GM12878 (cell line): ENCODE results near the gene C10orf88. TPM values are rescaled to one million over a fixed set of nuclear protein-coding genes. Genes with fewer than 3 reads are reported as not detected.

ENCODE experiments used
- ATAC-seq: fragments of 200-7000 bp; cut with Tn5 transposase; 3 replicates; pipeline ENCODE4 v1.9.1; 2020; ENCODE audit warnings: mild to moderate bottlenecking, moderate library complexity
- BruUV-seq: library from RNA; stranded (reverse); fragments of 400-500 nt; replicated peaks from 2 replicates; lab custom pipeline; 2021; lab: Mats Ljungman, UMichigan
- CTCF ChIA-PET: fragments of 300-600 bp; sonication (Branson Sonifier 250); formaldehyde crosslinking; extraction: SDS; loops from one replicate; lab custom pipeline; 2021; ENCODE audit warnings: inconsistent platforms; lab: Yijun Ruan, JAX
- POLR2A ChIA-PET: fragments of 350-600 bp; formaldehyde crosslinking; extraction: SDS; loops from one replicate; lab custom pipeline; 2021; ENCODE audit warnings: inconsistent platforms; lab: Charles Lee
- RAD21 ChIA-PET: fragments of 300-600 bp; sonication (Branson Sonifier 250); formaldehyde crosslinking; loops from one replicate; lab custom pipeline; 2023; ENCODE audit warnings: antibody characterized with exemption; ENCODE audit not compliant: unreplicated experiment; lab: Charles Lee
- SMC1A ChIA-PET: fragments of 300-600 bp; sonication (Branson Sonifier 250); formaldehyde crosslinking; loops from one replicate; lab custom pipeline; 2023; ENCODE audit not compliant: unreplicated experiment, uncharacterized antibody; lab: Charles Lee
- DNase-seq: peaks from one replicate; pipeline ENCODE4 v3.0.0-alpha.2; 2011; ENCODE audit warnings: low read depth, low spot score
- FAIRE-seq: peaks from 3 replicates; lab custom pipeline; 2011; peaks lifted over from hg19 to GRCh38; lab: Jason Lieb, UNC
- H2AFZ ChIP-seq: 2 replicates; pipeline ENCODE4 v1.6.0; 2011; ENCODE audit warnings: low read depth, low read length, control low read depth; ENCODE audit not compliant: control insufficient read depth
- H3K27ac ChIP-seq: 2 replicates; pipeline ENCODE4 v1.5.1; 2011; ENCODE audit warnings: control low read depth; ENCODE audit not compliant: control insufficient read depth, insufficient read depth
- H3K27me3 ChIP-seq, 2 experiments: replicated peaks in 1 of 2; 2 replicates each; pipeline versions ENCODE4 v1.6.0 to v1.6.1; 2011; ENCODE audit warnings: low read length in 1 of 2; ENCODE audit not compliant: control insufficient read depth in 2 of 2, insufficient read depth in 2 of 2
- H3K36me3 ChIP-seq, 2 experiments: 2 replicates each; pipeline ENCODE4 v1.5.1; 2011; ENCODE audit warnings: low read length in 1 of 2; ENCODE audit not compliant: control insufficient read depth in 2 of 2, insufficient read depth in 2 of 2
- H3K4me1 ChIP-seq: 2 replicates; pipeline ENCODE4 v1.6.1; 2011; ENCODE audit warnings: mild to moderate bottlenecking, low read length, moderate library complexity, mixed read lengths; ENCODE audit not compliant: control insufficient read depth, insufficient read depth
- H3K4me2 ChIP-seq: 2 replicates; pipeline ENCODE4 v1.6.0; 2011; ENCODE audit warnings: control low read depth; ENCODE audit not compliant: control insufficient read depth, insufficient read depth
- H3K4me3 ChIP-seq: fragments of 200-600 bp; sonication (generic); 2 replicates; pipeline ENCODE4 v1.5.1; 2016
- H3K79me2 ChIP-seq: 2 replicates; pipeline ENCODE4 v1.6.0; 2011; ENCODE audit warnings: low read length; ENCODE audit not compliant: control insufficient read depth, insufficient read depth
- H3K9ac ChIP-seq: 2 replicates; pipeline ENCODE4 v1.8.0; 2011; ENCODE audit warnings: low read length, control low read depth, mixed read lengths; ENCODE audit not compliant: control insufficient read depth, insufficient read depth
- H3K9me3 ChIP-seq: replicated peaks from 3 replicates; pipeline ENCODE4 v1.5.1; 2011; ENCODE audit warnings: mild to moderate bottlenecking, low read length; ENCODE audit not compliant: control insufficient read depth, insufficient read depth
- H4K20me1 ChIP-seq: 2 replicates; pipeline ENCODE4 v1.6.0; 2011; ENCODE audit not compliant: control insufficient read depth, insufficient read depth
- CEBPB ChIP-seq, 2 experiments: fragments of 150-350 bp in 1 of 2; IDR thresholded peaks; 2 replicates each; pipeline ENCODE4 v1.6.1; 2012 to 2014; ENCODE audit warnings: low read depth in 2 of 2, low read length in 2 of 2, borderline replicate concordance in 1 of 2, inconsistent platforms in 1 of 2
- DPF2 ChIP-seq: fragments of 450-650 bp; IDR thresholded peaks from 2 replicates; pipeline ENCODE4 v1.6.1; 2017; ENCODE audit warnings: mild to moderate bottlenecking
- EED ChIP-seq: sonication (generic); IDR thresholded peaks from 2 replicates; pipeline ENCODE4 v1.6.1; 2016; ENCODE audit warnings: antibody characterized with exemption, low read depth
- ELK1 ChIP-seq: IDR thresholded peaks from 2 replicates; pipeline ENCODE4 v1.6.1; 2012; ENCODE audit warnings: low read depth, low read length, improper control_type of control experiment
- ESRRA ChIP-seq: IDR thresholded peaks from 2 replicates; pipeline ENCODE4 v1.6.1; 2012; ENCODE audit warnings: mild to moderate bottlenecking, low read length, improper control_type of control experiment
- NFIC ChIP-seq: IDR thresholded peaks from 2 replicates; pipeline ENCODE4 v1.6.1; 2012; ENCODE audit warnings: low read depth, mild to moderate bottlenecking, inconsistent platforms, low read length, moderate library complexity
- NFYA ChIP-seq: IDR thresholded peaks from 2 replicates; pipeline ENCODE4 v1.6.1; 2011; ENCODE audit warnings: low read depth, mild to moderate bottlenecking, low read length, improper control_type of control experiment, borderline replicate concordance
- NFYB ChIP-seq: IDR thresholded peaks from 2 replicates; pipeline ENCODE4 v1.6.1; 2011; ENCODE audit warnings: low read depth, mild to moderate bottlenecking, low read length, improper control_type of control experiment, moderate library complexity; ENCODE audit not compliant: insufficient read depth
- NR2F1 ChIP-seq: fragments of 450-650 bp; conservative IDR thresholded peaks from 2 replicates; pipeline ENCODE4 v1.6.1; 2017; ENCODE audit warnings: mild to moderate bottlenecking
- PAX8 ChIP-seq: fragments of 450-650 bp; IDR thresholded peaks from 2 replicates; pipeline ENCODE4 v1.6.1; 2017; ENCODE audit warnings: mild to moderate bottlenecking, moderate library complexity
- RB1 ChIP-seq: fragments of 450-650 bp; formaldehyde crosslinking; IDR thresholded peaks from 2 replicates; pipeline ENCODE4 v1.6.1; 2017; ENCODE audit warnings: mild to moderate bottlenecking, borderline replicate concordance
- WGBS: methylation state at CpG from one replicate; pipeline ENCODE4 v1.1.6; 2016; ENCODE audit warnings: low lambda C conversion rate; ENCODE audit not compliant: insufficient replicate concordance, insufficient coverage; ENCODE audit errors: missing lambda C conversion rate; 5-methylcytosine and 5-hydroxymethylcytosine counted together
- in situ Hi-C: fragments of 300-500 bp; cut with MboI; formaldehyde crosslinking; loops from 9 replicates; pipeline ENCODE4 v1.14.3; 2018; ENCODE audit warnings: mixed read lengths
- intact Hi-C: fragments of 100-400 bp; cut with micrococcal nuclease; formaldehyde crosslinking; loops from one replicate; pipeline ENCODE4 v1.14.2; 2022; ENCODE audit not compliant: unreplicated experiment
- polyA plus RNA-seq, 11 experiments: library from polyadenylated mRNA; depleted of rRNA in 4 of 11; unstranded in 6 of 11; stranded (reverse) in 5 of 11; fragments of >200 nt; fragmentation: Nextera tagmentation in 4 of 11; fragmentation: Illumina TruSeq in 1 of 11; extraction: Ambion mirVana in 4 of 11; extraction: Trizol in 1 of 11; gene quantifications; 1 replicate in 1 of 11; 2 replicates in 10 of 11; pipeline versions ENCODE4 v1.2.1 to v1.2.3, GENCODE V29; 2011 to 2016; ENCODE audit warnings: inconsistent platforms in 2 of 11, missing spikeins in 2 of 11, low read depth in 1 of 11
- total RNA-seq, 4 experiments: library from RNA; depleted of rRNA in 3 of 4; stranded (reverse); fragments of >200 nt in 3 of 4; fragmentation: Illumina TruSeq in 1 of 4; extraction: Trizol in 1 of 4; gene quantifications; 2 replicates each; pipeline versions ENCODE4 v1.2.1 to v1.2.3, GENCODE V29; 2013 to 2021
- TF ChIP-seq, protein P1 (sequence below): IDR thresholded peaks from 2 replicates; pipeline ENCODE4 v1.6.1; 2012; ENCODE audit warnings: low read depth, low read length, improper control_type of control experiment

The C10orf88 gene
- total and polyA plus RNA-seq, 10 of the 15 experiments (the other 5 are each of a cell fraction or from before 2014, with no cell fraction given), result 4.7 to 12.5 (median 8.5) TPM

- ChIA-PET SMC1A (interaction anchor here (1.0 to 3.4 kb wide), 5 partner anchors 10 to 48 kb away, joined by 3 to 11 read pairs (median 3); no protein-coding TSS in a partner anchor), RAD21 (no interaction called here), POLR2A (no interaction called here), CTCF (interaction anchor here (0.6 to 1.4 kb wide), 4 partner anchors 9 to 152 kb away, joined by 3 to 4 read pairs (median 4); partner anchors contain the start of gene PSTK)
- no peak for DNase-seq
- Histone ChIP-seq H3K27ac (no peak overlapping the region), H3K9ac (no peak overlapping the region), H3K4me1 (peaks cover 5% of the 10 kb centered on the region), H3K9me3 (peaks cover 4% of the 10 kb centered on the region; the same call in 2 of the 3 replicates), H3K4me3 (no peak overlapping the region), H3K27me3 (peaks cover 0 to 3% of the 10 kb centered on the region in 2 experiments; a peak in 1 of 4 replicates), H3K79me2 (peaks cover 4% of the 10 kb centered on the region), H3K36me3 (no peaks in the 10 kb centered on the region), H4K20me1 (no peaks in the 10 kb centered on the region), H2AFZ (no peak overlapping the region), H3K4me2 (no peak overlapping the region)
- in situ Hi-C loops, result no loop called here
- intact Hi-C loops, result no loop called here
- FAIRE-seq, result no peak
- TF ChIP-seq CEBPB (IDR thresholded peaks at IDR 0.05; ENCODE audit: borderline replicate concordance in 1 of 2, low read depth in 2 of 2, low read length in 2 of 2) (no peak), EED (no peak), NR2F1 (no peak), RB1 (no peak), DPF2 (no peak), NFIC (no peak), NFYA (no peak), ESRRA (no peak), PAX8 (no peak), ELK1 (no peak), NFYB (no peak)
- TF ChIP-seq, protein P1, sequence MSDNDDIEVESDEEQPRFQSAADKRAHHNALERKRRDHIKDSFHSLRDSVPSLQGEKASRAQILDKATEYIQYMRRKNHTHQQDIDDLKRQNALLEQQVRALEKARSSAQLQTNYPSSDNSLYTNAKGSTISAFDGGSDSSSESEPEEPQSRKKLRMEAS, result no peak
- WGBS, result 74% methylated on average over 5 of the region's 5 CpGs
- no TSS peak for BruUV-seq
- no peak for ATAC-seq
Observed at GRCh38 chr10:122957474-122957873, 3.4 kb upstream of the C10orf88 start.
